Measurements from ENCODE around the gene SLC2A13.
"Not testable (repeated sequence)": the region's sequence is repeated elsewhere in the genome, so short reads cannot be mapped to it uniquely, and the experiment has no call there.

Gene SLC2A13

DNA sequence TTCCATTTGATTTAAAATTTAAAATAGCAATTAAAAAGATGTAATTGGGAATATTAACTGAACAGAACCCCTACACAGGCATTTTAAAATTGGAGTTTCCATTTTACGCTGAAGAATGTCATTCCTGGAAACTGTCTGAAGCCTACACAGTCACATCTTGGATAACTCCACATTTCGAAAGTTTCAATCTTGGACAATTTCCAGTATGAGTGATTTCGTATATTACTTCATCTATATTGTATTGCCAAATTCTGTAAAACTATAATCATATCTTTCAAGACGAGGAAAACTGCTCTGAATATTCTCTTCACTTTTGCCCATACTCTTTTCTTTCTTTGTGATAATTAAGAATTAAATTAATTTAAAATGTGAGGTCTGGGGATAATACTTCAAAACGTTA, 292.1 kb downstream of the SLC2A13 start:
- Histone ChIP-seq H3K79me2 (ENCODE audit: control insufficient read depth, insufficient read depth, low read length, poor library complexity) (no peaks in the 10 kb centered on the region), H3K27me3 (ENCODE audit: insufficient read depth, low read length) (no peaks in the 10 kb centered on the region), H3K9ac (ENCODE audit: low read length) (no peak overlapping the region), H3K79me1 (ENCODE audit: low read length) (no peaks in the 10 kb centered on the region), H3K14ac (ENCODE audit: low read length) (no peak overlapping the region), H2AFZ (ENCODE audit: insufficient read depth, low read length, poor library complexity) (no peak overlapping the region), H4K91ac (ENCODE audit: low read depth, low read length) (no peak overlapping the region), H3K4ac (ENCODE audit: low read depth, low read length) (no peak overlapping the region), H3K27ac (ENCODE audit: low read depth, low read length) (no peak overlapping the region), H2BK5ac (ENCODE audit: low read depth, low read length, poor library complexity) (no peak overlapping the region), H2BK120ac (ENCODE audit: insufficient read depth, low read length, poor library complexity) (no peak overlapping the region), H4K12ac (ENCODE audit: low read depth, low read length) (no peak overlapping the region), H2AK5ac (ENCODE audit: low read length) (no peak overlapping the region), H3K36me3 (ENCODE audit: control insufficient read depth in 1 of 2, insufficient read depth in 2 of 2, low read length in 2 of 2) (no peaks in the 10 kb centered on the region), H4K8ac (ENCODE audit: low read depth, low read length) (no peak overlapping the region), H3K23ac (ENCODE audit: low read length) (no peak overlapping the region), H3K18ac (ENCODE audit: low read length) (no peak overlapping the region), H3K4me1 (ENCODE audit: control insufficient read depth in 1 of 2, insufficient read depth in 2 of 2, low read length in 2 of 2) (peaks cover 0 to 4% of the 10 kb centered on the region in 2 experiments), H3K4me2 (ENCODE audit: low read length) (no peak overlapping the region), H2BK12ac (ENCODE audit: low read length) (no peak overlapping the region), H3K4me3 (ENCODE audit: low read depth, low read length) (no peak overlapping the region), H3K9me3 (ENCODE audit: insufficient read depth, low read depth, low read length) (no peaks in the 10 kb centered on the region)
- no peak for DNase-seq
- WGBS (ENCODE audit: extremely low coverage, insufficient coverage, insufficient read length), result no CpG with 5 or more reads among the region's 5 CpGs

DNA sequence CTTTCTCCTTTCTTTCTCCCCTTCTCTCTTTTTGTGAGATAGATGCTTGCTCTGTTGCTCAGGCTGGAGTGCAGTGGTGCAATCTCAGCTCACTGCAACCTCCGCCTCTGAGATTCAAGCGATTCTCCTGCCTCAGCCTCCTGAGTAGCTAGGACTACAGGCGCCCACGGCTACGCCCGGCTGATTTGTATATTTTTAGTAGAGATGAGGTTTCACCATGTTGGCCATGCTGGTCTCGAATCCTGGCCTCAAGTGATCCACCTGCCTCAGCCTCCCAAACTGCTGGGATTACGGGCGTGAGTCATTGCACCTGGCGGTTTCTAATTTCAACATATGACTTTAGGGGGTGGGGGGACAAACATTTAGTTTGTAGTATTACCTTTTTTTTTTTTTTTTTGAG, 293.4 kb downstream of the SLC2A13 start:
- H4K12ac ChIP-seq (ENCODE audit: low read depth, low read length); H3K14ac ChIP-seq (ENCODE audit: low read length); H3K27me3 ChIP-seq (ENCODE audit: insufficient read depth, low read length); H2BK12ac ChIP-seq (ENCODE audit: low read length); H3K4me3 ChIP-seq (ENCODE audit: low read depth, low read length); H3K79me1 ChIP-seq (ENCODE audit: low read length); H3K9me3 ChIP-seq (ENCODE audit: insufficient read depth, low read depth, low read length); H2AFZ ChIP-seq (ENCODE audit: insufficient read depth, low read length, poor library complexity); H3K79me2 ChIP-seq (ENCODE audit: control insufficient read depth, insufficient read depth, low read length, poor library complexity); H2BK5ac ChIP-seq (ENCODE audit: low read depth, low read length, poor library complexity); H3K36me3 ChIP-seq (ENCODE audit: control insufficient read depth in 1 of 2, insufficient read depth in 2 of 2, low read length in 2 of 2); H2AK5ac ChIP-seq (ENCODE audit: low read length); H4K91ac ChIP-seq (ENCODE audit: low read depth, low read length); H3K18ac ChIP-seq (ENCODE audit: low read length); H3K4ac ChIP-seq (ENCODE audit: low read depth, low read length); H3K9ac ChIP-seq (ENCODE audit: low read length); H2BK120ac ChIP-seq (ENCODE audit: insufficient read depth, low read length, poor library complexity); H3K23ac ChIP-seq (ENCODE audit: low read length); H3K4me1 ChIP-seq (ENCODE audit: control insufficient read depth in 1 of 2, insufficient read depth in 2 of 2, low read length in 2 of 2); H3K27ac ChIP-seq (ENCODE audit: low read depth, low read length); H4K8ac ChIP-seq (ENCODE audit: low read depth, low read length); H3K4me2 ChIP-seq (ENCODE audit: low read length): not testable (repeated sequence)
- peak; percentile 71 to 81 for DNase-seq
- WGBS (ENCODE audit: extremely low coverage, insufficient coverage, insufficient read length), result no CpG with 5 or more reads among the region's 10 CpGs

DNA sequence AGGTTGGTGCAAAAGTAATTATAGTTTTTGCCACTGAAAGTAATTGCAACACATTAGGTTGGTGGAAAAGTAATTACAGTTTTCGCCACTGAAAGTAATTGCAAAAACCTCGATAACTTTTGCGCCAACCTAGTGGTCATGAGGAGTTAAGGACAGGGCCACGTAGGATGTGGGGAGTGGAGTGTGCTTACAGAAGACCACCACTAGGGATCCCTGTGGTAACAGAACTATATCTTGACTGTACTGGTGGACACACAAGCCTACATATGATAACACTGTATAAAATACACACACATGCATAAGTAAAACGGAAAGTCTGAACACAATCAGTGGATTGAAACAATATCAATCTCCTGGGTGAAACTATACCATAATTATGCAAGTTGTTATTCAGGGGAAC, 298.8 kb downstream of the SLC2A13 start:
- Histone ChIP-seq H3K9me3 (ENCODE audit: insufficient read depth, low read depth, low read length) (no peaks in the 10 kb centered on the region), H3K4ac (ENCODE audit: low read depth, low read length) (no peak overlapping the region), H2BK12ac (ENCODE audit: low read length) (no peak overlapping the region), H3K4me3 (ENCODE audit: low read depth, low read length) (no peak overlapping the region), H3K27me3 (ENCODE audit: insufficient read depth, low read length) (no peaks in the 10 kb centered on the region), H4K91ac (ENCODE audit: low read depth, low read length) (no peak overlapping the region), H2AFZ (ENCODE audit: insufficient read depth, low read length, poor library complexity) (no peak overlapping the region), H2BK5ac (ENCODE audit: low read depth, low read length, poor library complexity) (no peak overlapping the region), H2AK5ac (ENCODE audit: low read length) (no peak overlapping the region), H3K9ac (ENCODE audit: low read length) (no peak overlapping the region), H3K27ac (ENCODE audit: low read depth, low read length) (no peak overlapping the region), H3K79me1 (ENCODE audit: low read length) (no peaks in the 10 kb centered on the region), H3K4me2 (ENCODE audit: low read length) (no peak overlapping the region), H3K36me3 (ENCODE audit: control insufficient read depth in 1 of 2, insufficient read depth in 2 of 2, low read length in 2 of 2) (no peaks in the 10 kb centered on the region), H4K12ac (ENCODE audit: low read depth, low read length) (no peak overlapping the region), H2BK120ac (ENCODE audit: insufficient read depth, low read length, poor library complexity) (no peak overlapping the region), H4K8ac (ENCODE audit: low read depth, low read length) (no peak overlapping the region), H3K79me2 (ENCODE audit: control insufficient read depth, insufficient read depth, low read length, poor library complexity) (no peaks in the 10 kb centered on the region), H3K14ac (ENCODE audit: low read length) (no peak overlapping the region), H3K18ac (ENCODE audit: low read length) (no peak overlapping the region), H3K4me1 (ENCODE audit: control insufficient read depth in 1 of 2, insufficient read depth in 2 of 2, low read length in 2 of 2) (no peaks in the 10 kb centered on the region), H3K23ac (ENCODE audit: low read length) (no peak overlapping the region)
- no CpG with 5 or more reads among the region's 5 CpGs for WGBS (ENCODE audit: extremely low coverage, insufficient coverage, insufficient read length)
- peak in 1 of 2 donors; percentile 39 for DNase-seq

DNA sequence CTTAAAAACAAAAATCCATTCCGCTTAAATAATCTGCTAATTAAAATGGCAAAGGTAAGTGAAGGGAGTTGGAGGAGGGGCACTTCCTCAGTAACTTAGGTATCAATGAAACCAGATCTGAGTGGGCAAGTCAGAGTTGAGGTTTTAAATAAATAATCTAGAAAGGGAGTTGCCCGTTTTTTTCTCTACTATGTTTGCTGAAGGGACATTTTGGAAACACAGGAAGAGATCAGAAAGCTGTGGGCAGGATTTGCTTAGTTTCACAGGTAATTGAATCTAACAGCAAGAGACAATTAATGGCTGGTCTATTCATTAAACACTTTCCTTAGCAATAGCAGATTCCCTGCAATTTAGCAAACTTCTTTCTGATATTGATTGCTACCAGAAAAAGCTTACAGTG, 300.2 kb downstream of the SLC2A13 start:
- Histone ChIP-seq H3K9me3 (ENCODE audit: insufficient read depth, low read depth, low read length) (no peaks in the 10 kb centered on the region), H4K91ac (ENCODE audit: low read depth, low read length) (no peak overlapping the region), H4K8ac (ENCODE audit: low read depth, low read length) (no peak overlapping the region), H2AFZ (ENCODE audit: insufficient read depth, low read length, poor library complexity) (no peak overlapping the region), H2AK5ac (ENCODE audit: low read length) (no peak overlapping the region), H2BK12ac (ENCODE audit: low read length) (no peak overlapping the region), H2BK120ac (ENCODE audit: insufficient read depth, low read length, poor library complexity) (no peak overlapping the region), H3K27ac (ENCODE audit: low read depth, low read length) (no peak overlapping the region), H3K27me3 (ENCODE audit: insufficient read depth, low read length) (no peaks in the 10 kb centered on the region), H3K4me3 (ENCODE audit: low read depth, low read length) (no peak overlapping the region), H3K14ac (ENCODE audit: low read length) (no peak overlapping the region), H3K18ac (ENCODE audit: low read length) (no peak overlapping the region), H3K4ac (ENCODE audit: low read depth, low read length) (no peak overlapping the region), H3K36me3 (ENCODE audit: control insufficient read depth in 1 of 2, insufficient read depth in 2 of 2, low read length in 2 of 2) (no peaks in the 10 kb centered on the region), H2BK5ac (ENCODE audit: low read depth, low read length, poor library complexity) (no peak overlapping the region), H3K79me1 (ENCODE audit: low read length) (no peaks in the 10 kb centered on the region), H3K4me1 (ENCODE audit: control insufficient read depth in 1 of 2, insufficient read depth in 2 of 2, low read length in 2 of 2) (no peaks in the 10 kb centered on the region), H3K9ac (ENCODE audit: low read length) (no peak overlapping the region), H3K4me2 (ENCODE audit: low read length) (no peak overlapping the region), H3K23ac (ENCODE audit: low read length) (no peak overlapping the region), H3K79me2 (ENCODE audit: control insufficient read depth, insufficient read depth, low read length, poor library complexity) (no peaks in the 10 kb centered on the region), H4K12ac (ENCODE audit: low read depth, low read length) (no peak overlapping the region)
- no peak for DNase-seq
- no CpG with 5 or more reads among the region's 2 CpGs for WGBS (ENCODE audit: extremely low coverage, insufficient coverage, insufficient read length)
